Mesenchymal stem cell (in vitro differentiated cells and primary cell): ENCODE measurements around the gene FES.
A peak's percentile ranks its signal among the peaks of the same experiment; 100 is the strongest.

Source experiments
- DNase-seq: peaks from one replicate; pipeline ENCODE4 v3.0.0-alpha.2; 2013
- H2AFZ ChIP-seq: one replicate; pipeline ENCODE4 v1.6.1; 2013; ENCODE audit warnings: low read depth, mild to moderate bottlenecking, control low read depth, inconsistent platforms, low read length, moderate library complexity
- H2AK5ac ChIP-seq: 2 replicates; pipeline ENCODE4 v1.6.1; 2013; ENCODE audit warnings: low read length, moderate library complexity, mild to moderate bottlenecking, inconsistent platforms; ENCODE audit not compliant: severe bottlenecking
- H2BK120ac ChIP-seq: one replicate; pipeline ENCODE4 v1.6.1; 2013; ENCODE audit warnings: low read depth, mild to moderate bottlenecking, inconsistent platforms, low read length, moderate library complexity
- H2BK12ac ChIP-seq, 2 experiments: one replicate each; pipeline ENCODE4 v1.6.1; 2013; ENCODE audit warnings: inconsistent platforms in 2 of 2, low read length in 2 of 2, mild to moderate bottlenecking in 2 of 2, moderate library complexity in 2 of 2, control low read depth in 1 of 2
- H2BK15ac ChIP-seq: one replicate; pipeline ENCODE4 v1.6.1; 2013; ENCODE audit warnings: mild to moderate bottlenecking, low read depth, inconsistent platforms; ENCODE audit not compliant: poor library complexity, severe bottlenecking
- H2BK5ac ChIP-seq: 2 replicates; pipeline ENCODE4 v1.6.1; 2013; ENCODE audit warnings: low read depth, mild to moderate bottlenecking, low read length, control low read depth, inconsistent platforms; ENCODE audit not compliant: poor library complexity, severe bottlenecking
- H3K14ac ChIP-seq, 2 experiments: one replicate each; pipeline ENCODE4 v1.6.1; 2013; ENCODE audit warnings: inconsistent platforms in 2 of 2, low read length in 2 of 2, control low read depth in 1 of 2, mild to moderate bottlenecking in 1 of 2, moderate library complexity in 1 of 2
- H3K18ac ChIP-seq, 2 experiments: one replicate each; pipeline ENCODE4 v1.6.1; 2013; ENCODE audit warnings: inconsistent platforms in 2 of 2, low read length in 2 of 2, control low read depth in 1 of 2, low read depth in 1 of 2, mild to moderate bottlenecking in 1 of 2
- H3K23ac ChIP-seq, 2 experiments: one replicate each; pipeline ENCODE4 v1.6.1; 2013; ENCODE audit warnings: inconsistent platforms in 2 of 2, low read length in 2 of 2, mild to moderate bottlenecking in 2 of 2, moderate library complexity in 2 of 2, control low read depth in 1 of 2
- H3K27ac ChIP-seq: 2 replicates; pipeline ENCODE4 v1.5.1; 2013; ENCODE audit warnings: mild to moderate bottlenecking, moderate library complexity, low read length, control low read depth, inconsistent platforms; ENCODE audit not compliant: poor library complexity, severe bottlenecking
- H3K27me3 ChIP-seq, 2 experiments: 2 replicates each; pipeline versions ENCODE4 v1.6.1 to v1.7.0; 2013; ENCODE audit warnings: low read length in 2 of 2, mild to moderate bottlenecking in 2 of 2, moderate library complexity in 2 of 2, control low read depth in 1 of 2, inconsistent platforms in 1 of 2; ENCODE audit not compliant: control insufficient read depth in 1 of 2, insufficient read depth in 1 of 2
- H3K36me3 ChIP-seq, 2 experiments: 2 replicates each; pipeline versions ENCODE4 v1.6.1 to v1.7.0; 2013; ENCODE audit warnings: low read length in 2 of 2, control low read depth in 1 of 2, inconsistent platforms in 1 of 2, low read depth in 1 of 2, mild to moderate bottlenecking in 1 of 2; ENCODE audit not compliant: insufficient read depth in 2 of 2, control insufficient read depth in 1 of 2
- H3K4ac ChIP-seq, 2 experiments: one replicate each; pipeline ENCODE4 v1.6.1; 2013; ENCODE audit warnings: inconsistent platforms in 2 of 2, low read length in 2 of 2, mild to moderate bottlenecking in 2 of 2, moderate library complexity in 2 of 2, control low read depth in 1 of 2, low read depth in 1 of 2
- H3K4me1 ChIP-seq: 2 replicates; pipeline ENCODE4 v1.6.1; 2013; ENCODE audit warnings: low read depth, low read length, control low read depth; ENCODE audit not compliant: control insufficient read depth, insufficient read depth
- H3K4me2 ChIP-seq: 2 replicates; pipeline ENCODE4 v1.6.1; 2013; ENCODE audit warnings: low read length, mild to moderate bottlenecking, inconsistent platforms; ENCODE audit not compliant: poor library complexity, severe bottlenecking
- H3K4me3 ChIP-seq, 2 experiments: 2 replicates each; pipeline versions ENCODE4 v1.5.1 to v1.7.0; 2013; ENCODE audit warnings: low read length in 2 of 2, mild to moderate bottlenecking in 2 of 2, control low read depth in 1 of 2, low read depth in 1 of 2; ENCODE audit not compliant: insufficient read depth in 1 of 2
- H3K79me1 ChIP-seq: replicated peaks from 2 replicates; pipeline ENCODE4 v1.6.1; 2013; ENCODE audit warnings: mild to moderate bottlenecking, control low read depth, low read length, inconsistent platforms; ENCODE audit not compliant: poor library complexity, severe bottlenecking
- H3K9ac ChIP-seq: 2 replicates; pipeline ENCODE4 v1.7.0; 2013; ENCODE audit warnings: mild to moderate bottlenecking, low read length, moderate library complexity
- H3K9me3 ChIP-seq: 2 replicates; pipeline ENCODE4 v1.7.0; 2013; ENCODE audit warnings: mild to moderate bottlenecking, low read length; ENCODE audit not compliant: control insufficient read depth
- H4K8ac ChIP-seq: one replicate; pipeline ENCODE4 v1.6.1; 2013; ENCODE audit warnings: inconsistent platforms, mild to moderate bottlenecking, low read length, moderate library complexity
- H4K91ac ChIP-seq: one replicate; pipeline ENCODE4 v1.6.1; 2013; ENCODE audit warnings: mild to moderate bottlenecking, low read length, inconsistent platforms
- WGBS: methylation state at CpG from one replicate; pipeline ENCODE4 v1.1.7; 2013; ENCODE audit warnings: mixed read lengths; 5-methylcytosine and 5-hydroxymethylcytosine counted together

FES gene

DNA sequence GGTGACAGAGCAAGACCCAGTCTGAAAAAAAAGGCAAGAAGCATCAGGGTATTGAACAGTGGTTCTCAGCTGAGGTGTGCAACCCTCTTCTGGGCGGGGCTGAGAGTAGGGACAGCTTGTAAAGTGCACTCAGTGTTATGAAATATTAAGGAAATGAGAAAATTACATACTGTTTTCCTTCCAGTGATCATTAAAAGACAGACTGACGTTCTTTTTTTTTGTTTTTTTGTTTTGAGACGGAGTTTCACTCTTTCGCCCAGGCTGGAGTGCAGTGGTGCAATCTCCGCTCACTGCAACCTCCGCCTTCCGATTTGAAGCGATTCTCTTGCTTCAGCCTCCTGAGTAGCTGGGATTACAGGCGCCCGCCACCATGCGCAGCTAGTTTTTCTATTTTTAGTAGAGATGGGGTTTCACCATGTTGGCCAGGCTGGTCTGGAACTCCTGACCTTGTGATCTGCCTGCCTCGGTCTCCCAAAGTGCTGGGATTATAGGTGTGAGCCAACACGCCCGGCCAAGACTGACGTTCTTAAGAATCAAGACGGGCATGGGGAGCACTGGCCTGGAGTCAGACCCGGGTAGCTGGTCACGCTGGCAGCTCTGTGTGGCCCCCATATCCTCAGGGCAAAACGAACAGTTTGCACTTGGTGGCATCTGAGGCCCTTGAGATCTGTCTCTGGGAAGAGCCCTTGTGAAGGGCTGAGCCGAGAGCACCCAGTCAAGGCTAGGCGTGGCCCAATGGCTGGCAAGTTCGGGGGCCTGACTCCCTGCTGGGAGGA, 30.2 kb downstream of the FES start:
- Histone ChIP-seq H3K9me3 (no peaks in the 10 kb centered on the region), H3K9ac (no peak overlapping the region), H4K8ac (no peak overlapping the region), H2BK5ac (no peak overlapping the region), H2BK15ac (no peak overlapping the region), H3K23ac (no peak overlapping the region), H3K36me3 (peaks cover 74 to 96% of the 10 kb centered on the region in 2 experiments), H3K27me3 (no peaks in the 10 kb centered on the region), H3K4me2 (no peak overlapping the region), H3K4ac (no peak overlapping the region), H2AK5ac (no peak overlapping the region), H2AFZ (no peak overlapping the region), H3K4me3 (no peak overlapping the region), H4K91ac (no peak overlapping the region), H3K4me1 (peaks cover 17% of the 10 kb centered on the region), H3K14ac (no peak overlapping the region), H3K18ac (no peak overlapping the region), H3K27ac (no peak overlapping the region), H3K79me1 (no peaks in the 10 kb centered on the region), H2BK12ac (no peak overlapping the region), H2BK120ac (no peak overlapping the region)
- 97% methylated on average over 22 of the region's 22 CpGs for WGBS
- DNase-seq: no peak

DNA sequence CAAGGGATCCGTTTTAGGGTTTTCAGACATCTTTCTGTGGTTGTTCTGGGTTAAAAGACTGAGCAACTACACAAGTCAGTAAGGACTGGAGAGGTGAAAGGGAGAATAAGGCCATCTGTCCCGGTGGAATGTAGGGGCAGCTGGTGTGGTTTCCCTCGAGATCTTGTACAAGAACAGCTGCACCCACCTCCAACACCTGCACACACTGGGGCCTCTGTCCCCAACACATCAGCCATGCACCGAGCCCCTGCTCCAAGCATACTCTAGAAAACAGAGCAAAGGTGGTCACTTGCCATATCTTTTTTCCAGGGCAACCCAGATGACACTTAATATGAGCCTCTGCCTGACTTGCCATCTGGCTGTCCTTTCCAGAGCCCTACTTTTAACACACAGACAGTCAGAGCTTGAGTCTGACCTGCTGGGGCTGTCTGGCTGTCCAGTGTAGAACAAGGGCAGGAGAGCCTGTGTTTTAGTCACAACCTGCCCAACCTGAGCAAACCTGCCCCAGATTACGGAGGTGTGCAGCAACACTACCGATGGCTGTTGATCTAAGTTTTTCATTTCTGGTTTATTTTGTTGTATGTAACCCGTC, 31.0 kb downstream of the FES start:
- no peak overlapping the region for H3K23ac ChIP-seq
- 77% methylated on average over 5 of the region's 7 CpGs for WGBS
- no peak overlapping the region for H3K4me3 ChIP-seq
- no peak overlapping the region for H2AK5ac ChIP-seq
- peak overlapping the region; percentile 37 for H4K91ac ChIP-seq
- no peak overlapping the region for H2BK15ac ChIP-seq
- no peak overlapping the region for H3K4ac ChIP-seq
- H3K9me3 ChIP-seq: no peaks in the 10 kb centered on the region
- H3K14ac ChIP-seq: no peak overlapping the region
- H3K9ac ChIP-seq: no peak overlapping the region
- H3K4me2 ChIP-seq: no peak overlapping the region
- H2BK12ac ChIP-seq: peak overlapping the region in 1 of 2 experiments; percentile 27
- peak overlapping the region in 1 of 2 experiments; percentile 69 for H3K18ac ChIP-seq
- H3K36me3 ChIP-seq: peaks cover 75 to 98% of the 10 kb centered on the region in 2 experiments
- H3K4me1 ChIP-seq: peaks cover 17% of the 10 kb centered on the region
- H3K79me1 ChIP-seq: no peaks in the 10 kb centered on the region
- no peak overlapping the region for H2BK5ac ChIP-seq
- peak overlapping the region; percentile 22 for H3K27ac ChIP-seq
- H2BK120ac ChIP-seq: no peak overlapping the region
- peak overlapping the region; percentile 36 for H4K8ac ChIP-seq
- peak; percentile 40 for DNase-seq
- no peaks in the 10 kb centered on the region for H3K27me3 ChIP-seq
- no peak overlapping the region for H2AFZ ChIP-seq

GRCh38 chr15:90915808-90916440, 31.6 kb downstream of the FES start:
- Histone ChIP-seq H3K4me2 (no peak overlapping the region), H3K4ac (no peak overlapping the region), H3K27me3 (no peaks in the 10 kb centered on the region), H3K79me1 (no peaks in the 10 kb centered on the region), H4K8ac (peak overlapping the region; percentile 36), H2BK120ac (no peak overlapping the region), H3K23ac (no peak overlapping the region), H3K4me1 (peaks cover 17% of the 10 kb centered on the region), H2BK12ac (peak overlapping the region in 1 of 2 experiments; percentile 79), H3K36me3 (peaks cover 72 to 97% of the 10 kb centered on the region in 2 experiments), H3K9ac (no peak overlapping the region), H2BK5ac (no peak overlapping the region), H3K9me3 (no peaks in the 10 kb centered on the region), H3K14ac (no peak overlapping the region), H4K91ac (no peak overlapping the region), H3K18ac (peak overlapping the region in 1 of 2 experiments; percentile 81), H3K4me3 (no peak overlapping the region), H2AFZ (no peak overlapping the region), H2BK15ac (no peak overlapping the region), H2AK5ac (no peak overlapping the region), H3K27ac (peak overlapping the region; percentile 22)
- WGBS: 63% methylated on average over 23 of the region's 25 CpGs
- DNase-seq: peak; percentile 91

GRCh38 chr15:90916461-90916860, 32.2 kb downstream of the FES start:
- Histone ChIP-seq H2AK5ac (no peak overlapping the region), H3K4ac (no peak overlapping the region), H3K14ac (no peak overlapping the region), H2BK5ac (no peak overlapping the region), H3K23ac (no peak overlapping the region), H2BK120ac (no peak overlapping the region), H2BK12ac (peak overlapping the region in 1 of 2 experiments; percentile 79), H3K4me3 (no peak overlapping the region), H3K79me1 (no peaks in the 10 kb centered on the region), H4K91ac (no peak overlapping the region), H3K9ac (no peak overlapping the region), H3K4me1 (peaks cover 17% of the 10 kb centered on the region), H2AFZ (no peak overlapping the region), H2BK15ac (no peak overlapping the region), H3K36me3 (peaks cover 66 to 97% of the 10 kb centered on the region in 2 experiments), H3K18ac (peak overlapping the region in 1 of 2 experiments; percentile 81), H3K27me3 (no peaks in the 10 kb centered on the region), H3K9me3 (no peaks in the 10 kb centered on the region), H4K8ac (peak overlapping the region; percentile 33), H3K27ac (no peak overlapping the region), H3K4me2 (no peak overlapping the region)
- 95% methylated on average over 11 of the region's 11 CpGs for WGBS
- DNase-seq: no peak
